Fibroblast of skin of back (primary cell): ENCODE measurements around the gene EIF1.

ENCODE experiments used
- DNase-seq: peaks from one replicate; pipeline ENCODE4 v3.0.0-alpha.2; 2013

EIF1 gene

GRCh38 chr17:41736983-41737679 is 48.4 kb downstream of the EIF1 start:
- no peak for DNase-seq

GRCh38 chr17:41737680-41738023 is 49.0 kb downstream of the EIF1 start:
- no peak for DNase-seq

- peak; percentile 74 for DNase-seq
Observed at GRCh38 chr17:41738077-41738800, 49.6 kb downstream of the EIF1 start.

- no peak for DNase-seq
Observed at GRCh38 chr17:41738801-41739112, 50.1 kb downstream of the EIF1 start.

- peak; percentile 44 for DNase-seq
Observed at GRCh38 chr17:41739661-41740352, 51.1 kb downstream of the EIF1 start.

- no peak for DNase-seq
Observed at GRCh38 chr17:41740506-41740905, 51.8 kb downstream of the EIF1 start.

- no peak for DNase-seq
Observed at GRCh38 chr17:41741709-41742108, 53.0 kb downstream of the EIF1 start.
